Right lobe of liver (tissue), 4 donors: ENCODE measurements around the gene ZNF219.

Experiments
- CTCF ChIP-seq, 4 donors: fragments of 200-600 bp in 3 of 4; fragments of 450-650 bp in 1 of 4; IDR thresholded peaks; one replicate each; pipeline versions ENCODE4 v1.5.1 to v1.8.0; 2016 to 2022; ENCODE audit warnings: antibody characterized with exemption in 4 of 4, mild to moderate bottlenecking in 2 of 4
- POLR2A ChIP-seq: fragments of 450-650 bp; IDR thresholded peaks from one replicate; pipeline ENCODE4 v1.6.1; 2017; ENCODE audit warnings: antibody characterized with exemption, mild to moderate bottlenecking
- donor health status: DM: no; HTN: no; CAD: no.
- donor health status: DM: no; HTN: no; CAD: no.
- donor health status: DM: no; HTN: yes; CAD: no.

- no peak for TF ChIP-seq CTCF (IDR thresholded peaks at IDR 0.05)
- TF ChIP-seq POLR2A: no peak
Observed at GRCh38 chr14:21090940-21091663, 7.4 kb downstream of the ZNF219 start.
